Measurements from ENCODE around the gene PIP4K2B.

Gene PIP4K2B

DNA sequence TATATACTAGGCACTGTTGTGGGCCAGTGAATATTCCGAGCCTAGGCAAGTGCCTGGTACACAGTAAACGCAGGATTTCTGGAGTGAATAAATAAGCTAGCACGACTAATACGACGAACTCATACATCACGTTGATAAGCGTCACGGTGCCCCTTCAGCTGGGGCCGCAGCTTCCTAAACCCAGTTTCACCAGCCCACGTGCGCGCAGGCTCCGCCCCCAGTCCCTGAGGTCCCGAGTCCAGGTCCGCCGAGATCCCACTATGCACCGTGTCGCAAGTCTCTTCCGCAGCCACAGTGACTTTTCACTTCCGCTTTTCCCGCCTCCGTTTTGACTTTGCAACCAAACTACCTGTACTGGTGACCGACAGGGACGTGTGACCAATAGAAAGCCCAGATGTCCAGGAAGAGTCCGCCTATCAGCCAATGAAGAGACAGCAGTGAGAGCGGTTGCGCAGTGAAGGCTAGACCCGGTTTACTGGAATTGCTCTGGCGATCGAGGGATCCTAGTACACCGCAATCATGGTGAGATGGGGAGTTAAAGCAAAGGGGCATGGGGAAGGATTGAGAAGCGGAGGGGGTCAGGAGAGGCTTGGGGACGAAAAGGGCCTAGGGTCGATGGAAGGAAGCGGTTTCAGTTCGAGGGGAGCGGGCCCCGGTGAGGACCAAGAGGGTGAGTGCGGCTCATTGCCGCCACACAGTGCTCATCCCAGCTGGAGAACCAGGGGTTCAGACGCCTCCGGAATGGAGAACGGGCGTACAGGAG, 46.9 kb downstream of the PIP4K2B start, which contains the start of gene PSMB3:
PSMB3 (plus strand) TSS at position 434 of the 763 bp plus-strand sequence; CDS start at position 520, 86 bp downstream.
- peaks cover 19% of the 10 kb centered on the region for H3K36me3 Mint-ChIP-seq (ENCODE audit: low read depth)
- peaks cover 27% of the 10 kb centered on the region for H3K27me3 Mint-ChIP-seq (ENCODE audit: low read depth)
- peaks cover 29% of the 10 kb centered on the region for H3K4me1 Mint-ChIP-seq (ENCODE audit: low read depth)

DNA sequence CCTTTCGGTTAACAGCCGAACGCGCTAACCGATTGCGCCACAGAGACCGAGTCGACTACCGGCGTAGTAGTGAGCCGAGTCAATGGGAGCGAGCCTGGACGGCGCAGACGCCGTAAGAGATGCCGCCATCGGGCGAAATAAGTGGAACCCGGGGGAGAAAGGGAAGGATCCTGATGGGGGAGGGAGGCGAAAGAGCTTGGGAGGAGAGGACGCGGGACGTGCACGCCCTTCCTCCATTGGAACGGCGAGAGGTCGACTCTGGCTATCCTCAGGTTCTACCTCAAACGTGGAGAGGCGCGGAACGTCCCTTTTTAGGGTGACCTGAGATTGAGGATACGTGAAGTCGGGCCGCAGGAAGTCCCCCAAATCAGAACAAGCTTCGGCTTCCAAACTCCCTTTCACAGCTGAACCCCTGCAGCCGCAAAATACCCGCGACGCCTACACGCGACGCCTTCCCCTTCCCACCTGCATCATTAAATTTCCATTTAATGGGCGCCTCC, 47.5 kb downstream of the PIP4K2B start:
- peak overlapping the region; percentile 99 for H3K4me3 Mint-ChIP-seq
- H3K4me1 Mint-ChIP-seq (ENCODE audit: low read depth) = peaks cover 29% of the 10 kb centered on the region
- H3K36me3 Mint-ChIP-seq (ENCODE audit: low read depth) = peaks cover 19% of the 10 kb centered on the region
- no peaks in the 10 kb centered on the region for H3K9me3 Mint-ChIP-seq
- peak overlapping the region; percentile 94 for H3K27ac Mint-ChIP-seq
- H3K27me3 Mint-ChIP-seq (ENCODE audit: low read depth) = peaks cover 28% of the 10 kb centered on the region

More for the DNA sequence above, 46.9 kb downstream of the PIP4K2B start, which contains the start of gene PSMB3:
- H3K4me3 Mint-ChIP-seq = peak within 1 kb of the TSS; percentile 99
- peak within 1 kb of the TSS; percentile 94 for H3K27ac Mint-ChIP-seq
- no peaks in the 10 kb centered on the region for H3K9me3 Mint-ChIP-seq

DNA sequence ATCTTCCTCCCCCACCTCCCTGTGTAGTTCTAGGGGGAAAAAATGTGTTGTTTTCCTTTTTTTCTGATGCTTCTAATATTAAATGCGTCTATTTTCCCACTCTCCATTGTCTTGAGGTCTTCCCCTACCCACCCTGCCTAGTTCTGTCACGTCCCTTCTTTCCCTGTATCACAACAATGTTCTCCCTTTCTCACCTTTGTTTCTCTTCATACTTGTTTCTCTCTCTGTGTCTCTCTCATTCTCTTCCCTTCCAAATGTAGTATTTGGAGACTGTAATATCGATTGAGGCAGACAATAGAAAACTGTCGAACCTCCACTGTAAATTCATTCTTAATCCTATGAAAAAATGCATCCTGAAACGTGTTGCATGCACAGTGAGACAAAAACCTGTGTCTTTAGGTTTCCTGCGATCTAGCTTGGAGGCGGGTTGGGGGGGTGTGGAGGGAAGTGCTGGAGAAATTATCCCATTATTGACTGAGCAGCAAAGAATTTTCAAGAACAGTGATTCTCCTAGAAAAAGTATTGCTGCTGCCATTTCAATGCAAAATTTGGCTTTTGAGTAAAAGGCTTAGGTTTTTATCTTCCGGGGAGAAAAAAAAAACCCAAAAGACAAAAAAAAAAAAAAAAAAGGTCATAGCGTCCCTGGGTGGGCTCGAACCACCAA, 48.1 kb downstream of the PIP4K2B start:
- H3K36me3 Mint-ChIP-seq (ENCODE audit: low read depth) = peaks cover 19% of the 10 kb centered on the region

DNA sequence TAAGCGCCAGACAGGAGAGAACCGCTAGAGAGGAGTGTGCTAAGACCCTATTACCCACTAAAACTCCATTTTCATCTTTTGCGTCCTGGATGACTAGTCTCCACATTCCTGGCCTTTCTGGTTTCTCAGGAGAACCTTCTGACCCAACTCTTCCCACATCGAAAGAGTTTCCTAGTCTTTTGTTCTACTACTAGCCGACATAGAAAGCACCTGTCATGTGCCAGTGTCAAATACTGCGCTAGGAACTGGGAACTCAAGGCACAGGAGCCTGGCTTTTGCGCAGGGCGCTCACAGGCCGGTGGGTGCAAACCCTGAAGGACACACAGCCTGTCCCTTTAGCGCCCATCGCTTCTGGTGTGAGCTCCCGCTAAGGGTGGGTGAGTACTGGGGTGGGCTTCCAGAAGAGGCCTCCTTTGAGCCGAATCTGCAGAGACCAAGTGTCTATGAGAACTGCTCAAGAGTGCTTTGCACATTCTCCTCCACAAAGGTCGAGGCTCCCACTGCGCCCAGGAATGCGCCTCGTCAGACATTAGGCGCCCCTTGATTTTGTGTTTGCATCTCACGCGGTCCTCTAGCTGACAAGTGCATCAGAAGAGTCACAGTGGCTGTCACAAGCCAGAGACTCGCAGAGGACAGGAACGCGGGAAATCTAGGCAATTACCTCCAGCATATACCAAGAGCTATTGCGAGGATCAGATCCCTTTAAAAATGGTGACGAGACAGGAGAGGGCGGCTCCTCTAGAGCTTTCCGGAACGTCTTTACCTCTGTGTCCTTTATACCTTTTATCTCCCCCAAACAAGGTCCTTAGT, 48.8 kb downstream of the PIP4K2B start:
- Mint-ChIP-seq H3K4me3 (peak overlapping the region; percentile 99), H3K4me1 (ENCODE audit: low read depth) (peaks cover 37% of the 10 kb centered on the region), H3K27me3 (ENCODE audit: low read depth) (peaks cover 39% of the 10 kb centered on the region), H3K9me3 (no peaks in the 10 kb centered on the region), H3K36me3 (ENCODE audit: low read depth) (peaks cover 14% of the 10 kb centered on the region), H3K27ac (peak overlapping the region; percentile 94)

More for the DNA sequence above, 48.1 kb downstream of the PIP4K2B start:
- Mint-ChIP-seq H3K4me3 (peak overlapping the region; percentile 99), H3K27me3 (ENCODE audit: low read depth) (peaks cover 34% of the 10 kb centered on the region), H3K9me3 (no peaks in the 10 kb centered on the region), H3K27ac (peak overlapping the region; percentile 94), H3K4me1 (ENCODE audit: low read depth) (peaks cover 32% of the 10 kb centered on the region)

- Mint-ChIP-seq H3K4me3 (peak overlapping the region; percentile 99), H3K27me3 (ENCODE audit: low read depth) (peaks cover 39% of the 10 kb centered on the region), H3K4me1 (ENCODE audit: low read depth) (peaks cover 37% of the 10 kb centered on the region), H3K9me3 (no peaks in the 10 kb centered on the region), H3K36me3 (ENCODE audit: low read depth) (peaks cover 13% of the 10 kb centered on the region), H3K27ac (no peak overlapping the region)
Measured at GRCh38 chr17:38750044-38750311, 49.4 kb downstream of the PIP4K2B start.

DNA sequence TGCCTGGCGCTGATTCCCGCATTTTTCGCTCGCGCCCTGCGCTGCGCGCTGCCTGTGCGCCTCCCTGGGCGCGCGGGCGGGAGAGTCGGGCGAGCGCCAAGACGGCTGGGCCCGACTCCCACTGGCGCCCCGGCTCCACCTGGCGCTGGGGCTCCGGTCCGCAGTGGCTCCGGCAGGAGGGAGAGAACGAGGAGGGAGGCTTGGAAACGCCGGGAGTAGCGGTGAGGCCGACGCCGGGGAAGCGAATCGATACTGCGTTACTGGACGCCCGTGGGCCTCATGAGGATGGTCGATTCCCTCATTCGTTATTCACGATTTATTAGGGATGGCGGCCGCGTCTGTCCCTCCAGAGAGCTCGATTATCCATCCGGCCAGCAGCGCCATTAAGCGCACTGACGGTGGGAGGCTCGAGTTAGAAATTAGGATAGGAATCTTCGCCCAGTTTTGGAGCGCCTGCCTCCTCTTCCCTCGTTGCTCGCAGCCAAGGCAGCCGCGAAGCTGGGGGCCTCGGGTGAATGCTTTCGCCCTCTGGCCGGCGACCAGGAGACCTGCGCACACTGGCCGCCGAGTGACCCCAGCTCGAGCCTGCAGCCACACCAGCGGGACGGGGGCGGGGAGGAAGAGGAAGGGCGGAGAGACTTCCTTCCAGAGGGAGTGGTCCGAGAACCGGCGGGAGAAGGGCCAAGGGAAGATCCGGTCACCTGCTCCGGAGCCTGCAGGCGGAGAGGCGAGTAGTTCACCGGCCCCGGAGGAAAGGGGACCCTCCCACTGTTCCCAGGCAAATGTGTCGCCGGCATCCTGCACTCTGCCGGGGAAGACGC, 49.9 kb downstream of the PIP4K2B start:
- no peak overlapping the region for H3K27ac Mint-ChIP-seq
- H3K4me3 Mint-ChIP-seq = peak overlapping the region; percentile 99
- no peaks in the 10 kb centered on the region for H3K9me3 Mint-ChIP-seq
- H3K36me3 Mint-ChIP-seq (ENCODE audit: low read depth) = peaks cover 10% of the 10 kb centered on the region
- H3K27me3 Mint-ChIP-seq (ENCODE audit: low read depth) = peaks cover 39% of the 10 kb centered on the region
- peaks cover 34% of the 10 kb centered on the region for H3K4me1 Mint-ChIP-seq (ENCODE audit: low read depth)

DNA sequence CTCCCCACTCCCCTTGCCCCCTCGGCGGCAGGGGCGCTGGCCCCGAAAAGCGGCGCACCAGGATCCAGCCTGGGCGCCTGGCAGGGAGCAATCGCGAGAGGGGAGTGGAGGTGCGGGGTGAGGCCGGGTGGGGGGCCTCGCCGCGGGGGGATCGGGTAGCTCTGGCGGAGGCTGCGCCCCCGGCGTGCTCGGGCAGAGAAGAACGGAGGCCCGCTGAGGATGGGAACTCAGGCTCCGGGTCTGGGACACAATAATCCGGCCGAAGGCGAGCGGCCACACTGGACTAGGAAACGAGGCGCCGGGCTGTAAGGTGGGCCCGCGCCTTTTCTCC, 50.5 kb downstream of the PIP4K2B start:
- H3K36me3 Mint-ChIP-seq (ENCODE audit: low read depth) = peaks cover 9% of the 10 kb centered on the region
- H3K4me1 Mint-ChIP-seq (ENCODE audit: low read depth) = peaks cover 32% of the 10 kb centered on the region
- H3K27ac Mint-ChIP-seq = no peak overlapping the region
- H3K4me3 Mint-ChIP-seq = peak overlapping the region; percentile 56
- no peaks in the 10 kb centered on the region for H3K9me3 Mint-ChIP-seq
- peaks cover 39% of the 10 kb centered on the region for H3K27me3 Mint-ChIP-seq (ENCODE audit: low read depth)

DNA sequence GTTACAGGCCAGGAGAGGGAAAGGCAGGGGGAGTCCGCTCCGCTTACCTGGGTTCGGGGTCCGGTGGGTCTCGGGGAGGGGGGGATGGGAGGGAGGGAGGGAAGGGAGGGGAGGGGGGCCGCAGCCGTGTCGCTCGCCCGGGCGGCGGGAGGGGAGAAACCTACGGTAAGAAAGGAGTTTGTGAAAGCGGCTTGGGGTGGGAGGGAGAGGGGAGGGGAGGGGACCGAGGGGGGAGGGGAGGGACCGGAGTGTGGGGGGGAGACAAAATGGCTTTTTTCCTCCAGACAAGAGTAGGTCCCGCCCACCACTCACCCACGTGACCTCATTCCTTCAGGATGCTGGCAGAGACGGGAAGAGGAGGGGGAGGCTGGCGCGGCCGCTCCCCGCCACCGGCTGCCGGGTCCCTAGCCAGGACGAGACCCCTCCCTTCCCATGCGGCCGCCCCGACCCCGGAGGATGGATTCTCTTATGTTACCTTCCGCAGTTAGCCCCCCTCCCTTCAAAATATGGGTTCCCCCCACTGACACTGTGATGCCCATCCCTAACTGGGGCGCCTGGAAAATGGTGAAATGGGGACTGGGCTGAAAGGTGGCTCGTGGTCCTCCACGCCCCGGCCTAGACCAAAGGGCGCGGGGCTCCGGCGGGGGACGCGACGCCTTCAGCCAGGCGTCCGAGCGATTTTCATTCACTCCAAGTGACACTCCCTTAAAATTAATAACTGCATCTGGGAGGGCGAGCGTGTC, 51.0 kb downstream of the PIP4K2B start, which contains the start of gene PCGF2:
PCGF2 (minus strand) TSS at position 188 of the 743 bp plus-strand sequence. CDS start 7,934 bp downstream, outside the sequence.
- Mint-ChIP-seq H3K4me1 (ENCODE audit: low read depth) (peaks cover 31% of the 10 kb centered on the region), H3K36me3 (ENCODE audit: low read depth) (peaks cover 6% of the 10 kb centered on the region), H3K27ac (no peak within 1 kb of the TSS), H3K27me3 (ENCODE audit: low read depth) (peaks cover 39% of the 10 kb centered on the region), H3K9me3 (no peaks in the 10 kb centered on the region), H3K4me3 (peak within 1 kb of the TSS; percentile 99)

GRCh38 chr17:38747463-38748148, 51.8 kb downstream of the PIP4K2B start:
- no peak overlapping the region for H3K27ac Mint-ChIP-seq
- H3K4me3 Mint-ChIP-seq = peak overlapping the region; percentile 82
- H3K9me3 Mint-ChIP-seq = no peaks in the 10 kb centered on the region
- H3K27me3 Mint-ChIP-seq (ENCODE audit: low read depth) = peaks cover 39% of the 10 kb centered on the region
- H3K4me1 Mint-ChIP-seq (ENCODE audit: low read depth) = peaks cover 35% of the 10 kb centered on the region
- H3K36me3 Mint-ChIP-seq (ENCODE audit: low read depth) = peaks cover 4% of the 10 kb centered on the region

DNA sequence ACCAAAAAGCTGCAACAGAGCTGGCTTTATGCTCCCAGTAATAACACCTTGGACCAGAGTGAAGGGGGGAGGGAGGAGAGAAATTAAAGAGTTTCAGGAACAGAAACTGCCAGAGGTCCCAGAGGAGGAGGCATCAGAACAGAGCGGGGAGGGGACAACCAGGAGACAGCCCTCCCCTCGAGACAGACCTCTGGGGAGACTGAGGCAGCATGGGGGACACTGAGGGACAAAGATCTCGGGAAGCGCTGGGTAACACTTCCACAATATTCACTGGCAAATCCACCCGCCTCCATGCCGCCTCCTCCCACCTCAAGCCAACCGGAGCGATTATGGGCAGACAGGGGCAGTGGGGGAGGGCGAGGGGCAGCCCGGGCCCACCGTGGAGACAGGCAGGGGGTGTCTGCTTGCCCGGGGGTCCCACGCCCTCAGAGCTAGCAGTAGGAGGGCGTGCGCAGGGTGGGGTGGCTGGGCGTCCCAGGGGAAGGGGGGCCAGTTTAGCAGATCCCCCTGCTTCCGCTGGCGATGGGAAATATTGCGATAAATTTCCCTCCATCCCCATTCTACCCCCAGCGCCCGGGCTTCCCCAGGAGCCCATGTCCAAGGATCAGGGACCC, 52.4 kb downstream of the PIP4K2B start:
- H3K27ac Mint-ChIP-seq = no peak overlapping the region
- H3K36me3 Mint-ChIP-seq (ENCODE audit: low read depth) = peaks cover 2% of the 10 kb centered on the region
- peak overlapping the region; percentile 62 for H3K4me3 Mint-ChIP-seq
- H3K27me3 Mint-ChIP-seq (ENCODE audit: low read depth) = peaks cover 39% of the 10 kb centered on the region
- peaks cover 38% of the 10 kb centered on the region for H3K4me1 Mint-ChIP-seq (ENCODE audit: low read depth)
- no peaks in the 10 kb centered on the region for H3K9me3 Mint-ChIP-seq

GRCh38 chr17:38746004-38746848, 53.1 kb downstream of the PIP4K2B start:
- peak overlapping the region; percentile 62 for H3K4me3 Mint-ChIP-seq
- H3K27ac Mint-ChIP-seq = no peak overlapping the region
- H3K4me1 Mint-ChIP-seq (ENCODE audit: low read depth) = peaks cover 32% of the 10 kb centered on the region
- no peaks in the 10 kb centered on the region for H3K9me3 Mint-ChIP-seq
- no peaks in the 10 kb centered on the region for H3K36me3 Mint-ChIP-seq (ENCODE audit: low read depth)
- peaks cover 32% of the 10 kb centered on the region for H3K27me3 Mint-ChIP-seq (ENCODE audit: low read depth)

- Mint-ChIP-seq H3K27ac (no peak overlapping the region), H3K27me3 (ENCODE audit: low read depth) (peaks cover 28% of the 10 kb centered on the region), H3K4me3 (peak overlapping the region; percentile 18), H3K4me1 (ENCODE audit: low read depth) (peaks cover 27% of the 10 kb centered on the region), H3K36me3 (ENCODE audit: low read depth) (no peaks in the 10 kb centered on the region), H3K9me3 (no peaks in the 10 kb centered on the region)
Measured at GRCh38 chr17:38745545-38745944, 53.8 kb downstream of the PIP4K2B start.
